ENCODE data around the gene CDH13.

The CDH13 gene

GRCh38 chr16:82741073-82741615, 114.4 kb downstream of the CDH13 start:
- H3K4me1 ChIP-seq (ENCODE audit: low read length) = peaks cover 8% of the 10 kb centered on the region
- H3K79me2 ChIP-seq (ENCODE audit: low read length) = no peaks in the 10 kb centered on the region
- H3F3A ChIP-seq (ENCODE audit: insufficient read depth, low read length) = peaks cover 5% of the 10 kb centered on the region; the same call in 1 of the 2 replicates
- no peaks in the 10 kb centered on the region for H3K9me3 ChIP-seq (replicated peaks; ENCODE audit: insufficient read depth, low read length)
- no peak overlapping the region for H3K9ac ChIP-seq (ENCODE audit: low read length)
- TF ChIP-seq EZH2 (optimal IDR thresholded peaks at IDR 0.05; ENCODE audit: low read depth, low read length) (no peak), EZH2phosphoT487 (IDR thresholded peaks at IDR 0.05; ENCODE audit: low read length) (no peak)
- TF ChIP-seq, protein P1, sequence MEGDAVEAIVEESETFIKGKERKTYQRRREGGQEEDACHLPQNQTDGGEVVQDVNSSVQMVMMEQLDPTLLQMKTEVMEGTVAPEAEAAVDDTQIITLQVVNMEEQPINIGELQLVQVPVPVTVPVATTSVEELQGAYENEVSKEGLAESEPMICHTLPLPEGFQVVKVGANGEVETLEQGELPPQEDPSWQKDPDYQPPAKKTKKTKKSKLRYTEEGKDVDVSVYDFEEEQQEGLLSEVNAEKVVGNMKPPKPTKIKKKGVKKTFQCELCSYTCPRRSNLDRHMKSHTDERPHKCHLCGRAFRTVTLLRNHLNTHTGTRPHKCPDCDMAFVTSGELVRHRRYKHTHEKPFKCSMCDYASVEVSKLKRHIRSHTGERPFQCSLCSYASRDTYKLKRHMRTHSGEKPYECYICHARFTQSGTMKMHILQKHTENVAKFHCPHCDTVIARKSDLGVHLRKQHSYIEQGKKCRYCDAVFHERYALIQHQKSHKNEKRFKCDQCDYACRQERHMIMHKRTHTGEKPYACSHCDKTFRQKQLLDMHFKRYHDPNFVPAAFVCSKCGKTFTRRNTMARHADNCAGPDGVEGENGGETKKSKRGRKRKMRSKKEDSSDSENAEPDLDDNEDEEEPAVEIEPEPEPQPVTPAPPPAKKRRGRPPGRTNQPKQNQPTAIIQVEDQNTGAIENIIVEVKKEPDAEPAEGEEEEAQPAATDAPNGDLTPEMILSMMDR (IDR thresholded peaks at IDR 0.05; ENCODE audit: low read length) = no peak
- no peak overlapping the region for H2AFZ ChIP-seq (ENCODE audit: low read length)
- no peak for DNase-seq
- no peaks in the 10 kb centered on the region for H3K27me3 ChIP-seq (replicated peaks; ENCODE audit: insufficient read depth, low read length)
- no peak overlapping the region for H3K4me2 ChIP-seq (ENCODE audit: low read depth, low read length)
- no peaks in the 10 kb centered on the region for H3K9me2 ChIP-seq (replicated peaks; ENCODE audit: insufficient read depth, low read length)
- no peaks in the 10 kb centered on the region for H3K36me3 ChIP-seq (replicated peaks; ENCODE audit: insufficient read depth, low read length)
- H4K20me1 ChIP-seq (ENCODE audit: insufficient read depth, low read length) = no peaks in the 10 kb centered on the region
- H3K27ac ChIP-seq (ENCODE audit: low read length) = no peak overlapping the region
- no peak overlapping the region for H3K4me3 ChIP-seq (ENCODE audit: low read length)

DNA sequence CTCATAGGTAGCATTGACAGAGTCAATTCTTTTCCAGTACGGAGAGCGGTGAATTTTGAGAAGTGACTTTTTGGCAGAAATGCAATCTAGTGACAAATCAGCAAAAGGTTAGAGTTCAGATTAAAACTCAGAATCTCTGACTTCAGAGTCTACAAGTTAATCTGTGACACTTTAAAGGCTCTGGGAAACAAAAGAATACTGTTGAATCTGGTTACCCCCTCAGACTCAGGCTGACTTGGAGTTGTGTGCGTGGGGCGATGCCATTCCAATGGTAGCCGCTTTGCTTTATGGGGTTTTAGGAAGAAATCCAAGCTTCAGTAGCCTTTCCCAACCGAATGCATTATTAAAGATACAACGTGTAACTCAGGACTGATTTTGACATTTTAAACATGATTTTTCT, 118.2 kb downstream of the CDH13 start:
- H3K9me3 ChIP-seq (replicated peaks; ENCODE audit: insufficient read depth, low read length) = no peaks in the 10 kb centered on the region
- no peaks in the 10 kb centered on the region for H3K27me3 ChIP-seq (replicated peaks; ENCODE audit: insufficient read depth, low read length)
- no peaks in the 10 kb centered on the region for H3F3A ChIP-seq (ENCODE audit: insufficient read depth, low read length)
- H2AFZ ChIP-seq (ENCODE audit: low read length) = no peak overlapping the region
- TF ChIP-seq EZH2phosphoT487 (IDR thresholded peaks at IDR 0.05; ENCODE audit: low read length) (no peak), EZH2 (optimal IDR thresholded peaks at IDR 0.05; ENCODE audit: low read depth, low read length) (no peak)
- TF ChIP-seq, protein P1 (IDR thresholded peaks at IDR 0.05; ENCODE audit: low read length) = no peak
- no peaks in the 10 kb centered on the region for H3K36me3 ChIP-seq (replicated peaks; ENCODE audit: insufficient read depth, low read length)
- no peaks in the 10 kb centered on the region for H3K4me1 ChIP-seq (ENCODE audit: low read length)
- no peak overlapping the region for H3K4me3 ChIP-seq (ENCODE audit: low read length)
- H3K79me2 ChIP-seq (ENCODE audit: low read length) = no peaks in the 10 kb centered on the region
- H4K20me1 ChIP-seq (ENCODE audit: insufficient read depth, low read length) = no peaks in the 10 kb centered on the region
- no peak for DNase-seq
- no peak overlapping the region for H3K4me2 ChIP-seq (ENCODE audit: low read depth, low read length)
- H3K9me2 ChIP-seq (replicated peaks; ENCODE audit: insufficient read depth, low read length) = no peaks in the 10 kb centered on the region
- no peak overlapping the region for H3K27ac ChIP-seq (ENCODE audit: low read length)
- no peak overlapping the region for H3K9ac ChIP-seq (ENCODE audit: low read length)

GRCh38 chr16:82748026-82748425, 121.3 kb downstream of the CDH13 start:
- Histone ChIP-seq H3K4me2 (ENCODE audit: low read depth, low read length) (no peak overlapping the region), H3K9me3 (replicated peaks; ENCODE audit: insufficient read depth, low read length) (no peaks in the 10 kb centered on the region), H2AFZ (ENCODE audit: low read length) (no peak overlapping the region), H3K9ac (ENCODE audit: low read length) (no peak overlapping the region), H3K27ac (ENCODE audit: low read length) (no peak overlapping the region), H3K27me3 (replicated peaks; ENCODE audit: insufficient read depth, low read length) (no peaks in the 10 kb centered on the region), H3K36me3 (replicated peaks; ENCODE audit: insufficient read depth, low read length) (no peaks in the 10 kb centered on the region), H3K79me2 (ENCODE audit: low read length) (no peaks in the 10 kb centered on the region), H4K20me1 (ENCODE audit: insufficient read depth, low read length) (no peaks in the 10 kb centered on the region), H3F3A (ENCODE audit: insufficient read depth, low read length) (no peaks in the 10 kb centered on the region), H3K9me2 (replicated peaks; ENCODE audit: insufficient read depth, low read length) (no peaks in the 10 kb centered on the region), H3K4me1 (ENCODE audit: low read length) (no peaks in the 10 kb centered on the region), H3K4me3 (ENCODE audit: low read length) (no peak overlapping the region)
- DNase-seq = no peak
- no peak for TF ChIP-seq EZH2phosphoT487 (IDR thresholded peaks at IDR 0.05; ENCODE audit: low read length)
- TF ChIP-seq, protein P1 (IDR thresholded peaks at IDR 0.05; ENCODE audit: low read length) = no peak
- TF ChIP-seq EZH2 (optimal IDR thresholded peaks at IDR 0.05; ENCODE audit: low read depth, low read length) = no peak
